Islet precursor cell (in vitro differentiated cells): ENCODE measurements around the gene ADCY3.
A peak's percentile ranks its signal among the peaks of the same experiment; 100 is the strongest.
"Not testable (repeated sequence)": the region's sequence is repeated elsewhere in the genome, so short reads cannot be mapped to it uniquely, and the experiment has no call there.

ENCODE experiments used
- DNase-seq: peaks from one replicate; pipeline ENCODE4 v3.0.0-alpha.2; 2018

The ADCY3 gene

DNA sequence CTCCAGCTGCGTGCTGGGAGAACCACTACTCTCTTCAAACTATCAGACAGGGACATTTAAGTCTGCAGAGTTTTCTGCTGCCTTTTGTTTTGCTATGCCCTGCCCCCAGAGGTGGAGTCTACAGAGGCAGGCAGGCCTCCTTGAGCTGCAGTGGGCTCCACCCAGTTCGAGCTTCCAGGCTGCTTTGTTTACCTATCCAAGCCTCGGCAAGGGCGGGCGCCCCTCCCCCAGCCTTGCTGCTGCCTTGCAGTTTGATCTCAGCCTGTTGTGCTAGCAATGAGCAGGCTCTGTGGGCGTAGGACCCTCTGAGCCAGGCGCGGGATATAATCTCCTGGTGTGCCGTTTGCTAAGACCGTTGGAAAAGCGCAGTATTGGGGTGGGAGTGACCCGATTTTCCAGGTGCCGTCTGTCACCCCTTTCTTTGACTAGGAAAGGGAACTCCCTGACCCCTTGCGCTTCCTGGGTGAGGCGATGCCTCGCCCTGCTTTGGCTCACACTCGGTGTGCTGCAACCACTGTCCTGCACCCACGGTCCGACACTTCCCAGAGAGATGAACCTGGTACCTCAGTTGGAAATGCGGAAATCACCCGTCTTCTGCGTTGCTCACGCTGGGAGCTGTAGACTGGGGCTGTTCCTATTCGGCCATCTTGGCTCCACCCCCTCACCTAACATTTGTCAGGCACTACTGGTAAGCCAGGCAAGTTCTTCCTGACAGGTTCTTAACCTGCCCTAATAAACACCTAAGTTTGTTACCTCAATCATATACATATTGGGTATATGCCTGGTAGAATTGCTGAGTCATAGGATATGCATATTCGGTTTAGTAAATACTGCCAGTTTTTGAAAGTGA, 114.0 kb downstream of the ADCY3 start:
- peak; percentile 27 for DNase-seq

DNA sequence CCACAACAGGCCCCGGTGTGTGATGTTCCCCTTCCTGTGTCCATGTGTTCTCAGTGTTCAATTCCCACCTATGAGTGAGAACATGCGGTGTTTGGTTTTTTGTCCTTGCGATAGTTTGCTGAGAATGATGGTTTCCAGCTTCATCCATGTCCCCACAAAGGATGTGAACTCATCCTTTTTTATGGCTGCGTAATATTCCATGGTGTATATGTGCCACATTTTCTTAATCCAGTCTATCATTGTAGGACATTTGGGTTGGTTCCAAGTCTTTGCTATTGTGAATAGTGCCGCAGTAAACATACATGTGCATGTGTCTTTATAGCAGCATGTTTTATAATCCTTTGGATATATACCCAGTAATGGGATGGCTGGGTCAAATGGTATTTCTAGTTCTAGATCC, 119.5 kb downstream of the ADCY3 start:
- DNase-seq = not testable (repeated sequence)

DNA sequence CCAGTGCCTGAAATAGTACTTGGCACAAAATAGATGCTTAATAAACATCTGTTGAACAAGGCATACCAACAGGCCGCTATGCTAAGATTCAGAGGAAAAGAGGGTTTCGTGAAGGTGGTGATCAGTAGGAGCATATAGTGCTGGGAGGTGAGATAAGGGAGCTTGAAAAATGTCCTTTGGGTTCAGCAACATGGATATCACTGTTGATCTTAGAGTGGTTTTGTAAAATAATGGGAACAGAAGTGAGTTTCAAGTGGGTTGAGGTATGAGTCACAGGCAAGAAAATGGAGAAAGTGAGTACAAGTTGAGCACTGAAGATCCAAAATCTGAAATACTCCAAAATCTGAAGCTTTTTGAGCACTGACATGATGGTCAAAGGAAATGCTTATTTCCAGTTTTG, 122.4 kb downstream of the ADCY3 start:
- no peak for DNase-seq

DNA sequence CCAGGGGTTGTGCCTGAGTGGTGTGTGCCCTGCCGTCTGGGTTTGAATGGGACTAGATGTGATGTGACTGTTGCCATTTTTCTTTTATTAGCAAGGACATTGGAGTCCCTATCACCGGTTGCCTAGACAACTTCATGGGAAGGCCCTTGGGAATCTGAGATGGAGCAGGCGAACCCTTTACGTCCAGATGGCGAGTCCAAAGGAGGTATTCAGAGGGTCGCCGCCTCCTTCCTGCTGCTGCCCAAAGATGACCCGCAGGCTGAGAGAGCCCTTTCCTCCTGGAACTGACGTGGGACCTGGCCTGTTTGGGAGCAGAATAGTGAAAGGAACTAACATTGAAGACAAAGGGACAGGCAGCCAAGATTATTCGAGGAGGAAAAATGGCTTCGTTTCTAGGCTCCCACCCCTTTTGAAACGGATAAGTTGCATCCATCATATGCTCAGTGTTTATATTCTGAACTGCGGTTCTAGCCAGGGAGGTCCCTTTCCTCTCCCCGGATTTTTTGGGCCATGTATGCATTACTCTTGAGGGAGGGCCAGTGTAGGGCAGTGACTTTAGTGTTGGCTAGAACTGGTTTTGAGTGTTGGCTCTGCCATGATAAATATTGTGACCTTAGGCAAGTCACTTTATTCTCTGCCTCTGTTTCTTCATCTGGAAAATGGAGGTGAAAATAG, 126.1 kb downstream of the ADCY3 start:
- DNase-seq = peak; percentile 70

DNA sequence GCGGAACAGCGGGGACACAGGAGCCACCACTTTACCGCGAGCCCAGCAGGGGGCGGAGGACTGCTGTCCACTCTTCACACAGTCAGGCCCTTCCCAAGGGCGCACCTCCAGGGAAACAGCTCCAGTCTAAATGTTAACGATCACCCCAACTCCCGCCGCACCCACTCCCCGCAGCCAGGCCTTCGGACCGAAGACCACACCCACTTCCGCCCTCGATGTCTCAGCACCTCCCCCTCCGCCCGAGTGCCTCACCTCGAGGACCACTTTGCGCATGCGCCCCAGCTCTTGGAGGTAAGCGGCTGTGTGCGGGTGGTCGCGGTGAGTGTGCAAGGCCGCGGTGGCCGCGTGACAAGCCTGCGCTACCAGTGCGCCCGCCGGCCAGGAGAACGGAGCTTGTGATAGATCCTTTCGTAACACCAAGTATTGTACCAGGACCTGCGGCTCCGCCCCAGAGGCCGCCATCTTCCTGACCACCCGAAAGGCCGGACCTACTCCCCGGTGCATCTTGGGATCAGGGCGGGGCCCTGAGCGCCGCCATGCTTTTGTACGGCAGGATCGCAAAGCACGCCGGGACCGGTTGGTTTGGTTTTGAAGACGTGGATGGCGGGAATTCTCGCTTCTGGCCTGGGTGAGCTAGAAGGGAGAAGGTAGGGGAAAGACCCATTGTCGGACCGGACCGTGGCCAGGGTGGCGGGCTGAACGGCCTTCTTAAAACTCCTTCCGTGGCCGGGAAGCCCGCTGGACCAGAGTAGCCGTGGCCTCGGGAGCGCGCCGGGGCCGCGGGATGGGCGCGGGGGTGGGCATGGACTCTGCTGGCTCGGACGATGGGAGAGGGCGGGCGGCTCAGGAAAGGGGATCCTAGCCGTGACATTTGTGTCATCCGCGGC, 126.9 kb downstream of the ADCY3 start, which contains the start of the genes CENPO and PTRHD1:
Gene CENPO, plus strand, starts transcription at position 552 of the 887 bp plus-strand sequence. CDS start 495 bp downstream, outside the sequence.
Gene PTRHD1, minus strand, starts transcription at position 518 of the 887 bp plus-strand sequence. Its CDS starts 14 bp downstream, at position 504.
- peak; percentile 99 for DNase-seq

DNA sequence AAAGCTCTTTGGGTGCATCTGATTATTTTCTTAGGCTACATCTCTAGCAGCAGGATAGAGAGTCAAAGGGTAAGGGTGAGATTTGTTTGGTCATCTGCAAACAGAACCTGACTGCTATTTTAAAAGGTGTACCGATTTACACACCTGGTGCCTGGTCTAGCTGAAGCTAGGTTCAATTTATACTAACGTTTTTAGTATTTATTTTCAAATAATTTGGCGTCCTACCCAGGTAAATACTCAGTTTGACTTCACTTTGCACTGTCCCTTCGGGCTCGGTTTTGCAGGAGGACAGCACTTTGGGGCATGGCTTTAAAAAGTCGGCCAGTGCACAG, 127.5 kb downstream of the ADCY3 start:
- DNase-seq = no peak

DNA sequence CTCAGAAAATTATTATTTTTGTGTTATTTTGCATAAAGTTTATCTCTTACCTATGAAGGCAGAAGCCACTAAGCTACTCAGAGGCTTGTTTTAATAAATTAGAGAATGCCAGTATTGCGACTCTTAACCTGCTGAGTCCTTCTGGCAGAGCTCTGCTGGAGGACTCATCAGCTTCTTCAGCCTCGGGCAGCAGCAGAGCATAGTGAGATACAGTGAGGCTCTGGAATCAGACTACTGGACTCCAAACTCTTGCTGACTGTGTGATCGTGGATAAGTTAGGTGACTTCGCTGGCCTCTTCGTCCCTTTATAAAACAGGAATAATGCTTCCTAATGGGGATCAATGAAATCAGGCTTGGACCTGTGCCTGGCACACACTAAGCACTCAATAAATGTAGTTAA, 128.6 kb downstream of the ADCY3 start:
- DNase-seq = no peak

DNA sequence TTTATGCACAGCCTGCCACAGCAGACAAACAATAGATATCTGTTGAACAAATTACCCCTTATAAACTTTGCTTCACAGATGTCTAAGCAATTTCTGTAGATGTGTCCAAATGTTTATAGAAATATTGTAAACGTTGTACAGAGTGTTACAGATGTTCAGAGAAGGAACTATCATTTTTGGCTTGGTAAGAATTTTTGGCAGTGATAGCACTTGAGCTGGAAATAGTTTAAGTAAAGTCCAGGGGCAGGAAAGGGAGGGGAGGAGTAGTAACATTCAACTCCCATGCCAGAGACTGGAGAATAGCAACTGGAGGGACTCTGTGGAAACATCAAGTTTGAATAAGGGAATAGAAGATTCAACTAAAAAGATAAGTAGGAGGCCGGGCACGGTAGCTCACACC, 131.2 kb downstream of the ADCY3 start:
- DNase-seq = no peak

DNA sequence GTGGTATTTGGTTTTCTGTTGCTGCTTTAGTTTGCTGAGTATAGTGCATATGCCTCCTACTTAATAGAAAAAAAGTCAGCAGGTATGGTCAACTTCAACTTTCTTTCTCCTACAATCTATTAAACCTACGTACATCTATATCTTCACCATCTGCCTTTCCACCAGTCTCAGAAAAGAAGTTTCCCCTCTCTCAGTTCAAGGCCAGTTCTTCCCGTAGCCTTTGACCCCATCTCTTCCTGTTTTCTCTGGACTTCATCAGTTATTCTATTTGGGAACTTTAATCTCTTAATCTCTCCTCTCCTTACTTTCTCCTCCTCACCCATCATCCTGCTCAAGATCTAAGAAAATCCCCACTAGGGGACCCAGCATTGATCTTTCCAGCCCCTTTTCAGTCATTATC, 132.5 kb downstream of the ADCY3 start:
- DNase-seq = no peak

DNA sequence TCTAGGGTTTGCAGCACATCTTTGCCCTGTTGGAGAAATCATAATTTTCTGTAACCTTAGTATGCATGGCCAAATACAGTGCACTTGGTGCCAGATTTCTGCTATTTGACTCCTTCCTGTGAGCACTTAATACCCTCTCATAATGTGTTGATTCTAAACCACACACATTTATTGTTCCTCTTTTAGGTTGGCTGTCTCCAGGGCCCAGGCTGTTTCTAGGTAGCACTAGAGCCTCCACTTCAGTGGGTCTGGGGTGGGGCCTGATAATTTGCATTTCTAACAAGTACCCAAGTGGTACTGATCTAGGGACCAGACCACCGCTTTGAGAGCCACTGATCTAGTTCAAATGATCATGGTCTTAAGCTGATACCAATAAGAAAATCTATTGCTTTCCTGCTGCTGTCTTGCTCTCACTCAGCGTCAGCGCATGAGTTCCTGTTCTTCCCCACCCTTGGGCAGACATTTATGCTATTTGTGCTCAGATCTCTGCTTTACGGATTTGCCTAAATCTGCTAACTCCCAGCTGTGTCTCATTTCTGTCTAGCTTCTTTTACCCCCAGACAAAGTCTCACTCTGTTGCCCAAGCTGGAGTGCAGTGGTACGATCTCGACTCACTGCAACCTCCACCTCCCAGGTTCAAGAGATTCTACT, 134.2 kb downstream of the ADCY3 start:
- no peak for DNase-seq

DNA sequence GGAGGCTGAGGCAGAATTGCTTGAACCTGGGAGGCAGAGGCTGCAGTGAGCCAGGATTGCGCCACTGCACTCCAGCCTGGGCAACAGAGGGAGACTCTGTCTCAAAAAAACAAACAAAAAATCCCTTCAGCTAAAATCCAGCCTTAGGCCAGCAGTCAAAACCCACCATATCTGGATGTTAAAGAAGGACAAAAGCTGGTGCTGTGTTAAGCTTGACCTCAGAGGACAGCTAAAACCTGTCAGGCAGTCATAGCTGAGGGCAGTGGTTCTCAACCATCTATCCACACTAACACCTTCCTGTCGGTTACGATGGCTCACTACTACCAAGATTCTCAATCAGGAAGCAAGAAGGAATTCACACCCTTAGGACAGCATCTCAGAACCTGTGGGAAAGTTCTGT, 136.4 kb downstream of the ADCY3 start:
- DNase-seq = no peak

DNA sequence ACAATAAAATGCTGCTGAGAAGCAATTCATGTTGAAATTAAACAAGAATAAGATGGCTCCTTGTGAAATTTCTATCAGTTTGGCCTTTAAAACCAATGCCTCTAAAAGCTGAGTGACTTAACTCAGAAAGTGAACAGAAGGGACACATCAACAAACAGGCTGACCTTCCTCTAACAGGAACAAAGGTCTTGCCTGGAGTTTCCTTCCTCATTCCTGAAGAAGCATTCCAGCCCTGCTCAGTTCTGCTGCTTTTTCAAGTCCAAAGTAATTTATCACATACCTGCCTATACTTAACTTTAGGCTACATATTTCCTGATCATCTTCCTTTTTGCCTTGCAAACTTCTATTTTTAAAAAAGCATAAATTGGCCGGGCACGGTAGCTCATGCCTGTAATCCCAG, 140.9 kb downstream of the ADCY3 start:
- peak; percentile 52 for DNase-seq

DNA sequence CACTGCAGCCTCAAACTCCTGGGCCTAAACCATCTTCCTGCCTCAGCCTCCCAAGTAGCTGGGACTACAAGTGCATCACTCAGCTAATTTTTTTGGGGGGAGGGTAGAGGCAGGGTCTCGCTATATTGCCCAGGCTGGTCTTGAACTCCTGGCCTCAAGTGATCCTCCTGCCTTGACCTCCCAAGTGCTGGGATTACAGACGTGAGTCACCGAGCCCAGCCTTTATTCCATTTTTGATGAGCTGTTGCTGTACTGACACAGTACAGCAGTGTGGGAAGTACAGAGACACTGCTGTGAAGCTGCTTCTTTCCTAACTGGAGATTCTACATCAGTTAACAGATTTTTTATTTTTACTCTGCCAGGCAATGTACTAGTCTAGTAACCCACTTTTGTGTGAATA, 145.7 kb downstream of the ADCY3 start:
- peak; percentile 30 for DNase-seq

DNA sequence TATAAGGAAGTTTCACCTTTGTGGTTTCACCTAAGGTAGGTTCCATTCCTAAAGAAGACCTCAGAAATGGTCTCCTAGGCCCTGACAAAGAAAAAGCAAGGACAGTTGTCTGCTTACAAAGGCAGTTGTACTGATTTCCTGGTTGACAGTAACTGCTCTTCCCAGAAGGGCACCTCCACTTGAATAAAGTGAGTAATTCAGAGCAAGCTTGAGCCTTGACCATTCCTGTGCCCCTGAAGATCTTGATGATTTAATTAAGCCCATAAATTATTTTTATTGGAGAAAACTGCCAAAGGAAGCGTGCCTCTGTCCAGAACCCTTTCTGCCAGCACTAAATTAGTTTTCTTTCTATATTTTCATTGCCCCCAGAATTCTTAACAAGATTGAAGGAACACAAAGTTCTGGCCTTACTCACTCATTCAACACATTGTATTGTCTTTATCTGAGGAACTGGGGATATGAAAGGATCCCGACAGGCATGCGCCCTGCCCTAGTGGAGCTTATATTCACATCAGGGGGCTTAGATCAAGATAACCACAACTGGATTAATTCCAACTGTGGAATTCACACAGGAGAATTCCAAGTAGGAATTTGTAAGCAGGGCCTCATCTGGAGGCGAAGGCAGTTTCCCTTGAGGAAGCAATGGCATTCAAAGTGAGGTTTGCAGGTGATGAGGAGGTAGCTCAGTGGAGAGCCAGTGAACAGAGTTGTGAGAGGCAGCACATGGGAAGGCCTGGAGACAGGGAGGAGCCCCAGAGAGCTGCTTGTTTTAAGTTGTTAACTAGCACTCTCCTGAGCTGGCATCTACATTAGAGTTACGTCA, 148.1 kb downstream of the ADCY3 start:
- peak; percentile 50 for DNase-seq

DNA sequence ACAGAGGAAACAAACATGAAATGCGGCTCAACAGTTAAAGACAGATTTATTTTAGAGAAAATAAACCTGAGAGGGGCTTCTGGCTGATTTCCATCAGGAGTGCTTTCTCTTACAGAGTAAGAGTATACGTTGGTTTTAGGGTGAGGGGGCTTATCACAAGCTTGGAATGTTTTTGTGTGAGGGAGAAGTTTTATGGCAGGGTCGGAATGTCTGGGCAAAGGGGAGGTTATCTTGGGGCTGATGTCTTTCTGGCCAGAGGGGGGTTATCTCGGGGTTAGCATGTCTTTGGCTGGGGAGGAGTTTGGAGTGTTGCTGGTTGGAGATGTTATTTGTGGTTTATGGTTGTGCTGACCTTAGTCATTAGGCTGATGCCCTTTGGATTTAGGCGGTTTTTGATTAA, 149.0 kb downstream of the ADCY3 start:
- peak; percentile 43 for DNase-seq
